ENCODE measurements around the gene HKDC1.

DNA sequence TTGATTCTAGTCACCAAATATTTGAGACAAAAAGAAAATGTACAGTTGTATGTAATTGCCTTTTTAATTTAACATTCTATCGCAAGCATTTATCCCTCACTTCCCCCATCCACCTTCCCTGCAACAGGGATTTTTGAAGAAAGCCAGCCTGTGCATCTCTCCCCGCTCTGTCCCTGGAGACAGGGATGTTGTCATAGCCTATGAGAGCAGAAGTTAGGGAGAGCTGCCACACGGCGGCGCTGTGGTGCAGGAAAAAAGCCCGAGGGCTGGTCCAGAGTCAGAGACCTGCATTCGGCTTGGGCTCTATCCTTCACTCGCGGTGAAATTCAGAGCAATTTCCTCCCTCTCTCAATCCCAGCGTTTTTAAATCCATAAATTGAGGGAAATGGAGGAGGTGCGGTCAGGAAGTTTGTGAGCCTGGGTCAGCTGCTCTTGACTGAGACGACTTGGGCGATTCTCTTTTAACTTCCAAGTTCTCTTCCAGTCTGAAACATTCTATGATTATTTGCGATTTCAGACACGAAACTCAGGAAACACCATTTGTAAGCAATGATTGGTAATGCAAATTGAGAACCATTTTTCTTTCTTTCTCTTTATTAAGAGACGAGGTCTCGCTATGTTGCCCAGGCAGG, 17.5 kb downstream of the HKDC1 start:
- TF ChIP-seq, protein P1, sequence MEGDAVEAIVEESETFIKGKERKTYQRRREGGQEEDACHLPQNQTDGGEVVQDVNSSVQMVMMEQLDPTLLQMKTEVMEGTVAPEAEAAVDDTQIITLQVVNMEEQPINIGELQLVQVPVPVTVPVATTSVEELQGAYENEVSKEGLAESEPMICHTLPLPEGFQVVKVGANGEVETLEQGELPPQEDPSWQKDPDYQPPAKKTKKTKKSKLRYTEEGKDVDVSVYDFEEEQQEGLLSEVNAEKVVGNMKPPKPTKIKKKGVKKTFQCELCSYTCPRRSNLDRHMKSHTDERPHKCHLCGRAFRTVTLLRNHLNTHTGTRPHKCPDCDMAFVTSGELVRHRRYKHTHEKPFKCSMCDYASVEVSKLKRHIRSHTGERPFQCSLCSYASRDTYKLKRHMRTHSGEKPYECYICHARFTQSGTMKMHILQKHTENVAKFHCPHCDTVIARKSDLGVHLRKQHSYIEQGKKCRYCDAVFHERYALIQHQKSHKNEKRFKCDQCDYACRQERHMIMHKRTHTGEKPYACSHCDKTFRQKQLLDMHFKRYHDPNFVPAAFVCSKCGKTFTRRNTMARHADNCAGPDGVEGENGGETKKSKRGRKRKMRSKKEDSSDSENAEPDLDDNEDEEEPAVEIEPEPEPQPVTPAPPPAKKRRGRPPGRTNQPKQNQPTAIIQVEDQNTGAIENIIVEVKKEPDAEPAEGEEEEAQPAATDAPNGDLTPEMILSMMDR (tag by site-specific recombination; IDR thresholded peaks at IDR 0.05) = peak; percentile 79
- TF ChIP-seq ZBTB8A (tag by site-specific recombination; IDR thresholded peaks at IDR 0.05) (no peak), KLF9 (tag by site-specific recombination; IDR thresholded peaks at IDR 0.05; ENCODE audit: low read depth) (no peak)
